Right lobe of liver (tissue), 4 donors: ENCODE results near the gene UBLCP1.
A peak's percentile ranks its signal among the peaks of the same experiment; 100 is the strongest.

ENCODE experiments used
- CTCF ChIP-seq, 4 donors: fragments of 200-600 bp in 3 of 4; fragments of 450-650 bp in 1 of 4; IDR thresholded peaks; one replicate each; pipeline versions ENCODE4 v1.5.1 to v1.8.0; 2016 to 2022; ENCODE audit warnings: antibody characterized with exemption in 4 of 4, mild to moderate bottlenecking in 2 of 4
- POLR2A ChIP-seq: fragments of 450-650 bp; IDR thresholded peaks from one replicate; pipeline ENCODE4 v1.6.1; 2017; ENCODE audit warnings: antibody characterized with exemption, mild to moderate bottlenecking
- donor health status: DM: no; HTN: no; CAD: no.
- donor health status: DM: no; HTN: no; CAD: no.
- donor health status: DM: no; HTN: yes; CAD: no.

- TF ChIP-seq CTCF (IDR thresholded peaks at IDR 0.05) (no peak), POLR2A (peak; percentile 52)
Measured at GRCh38 chr5:159262859-159263568, at the start of gene UBLCP1.
